Spleen (tissue), 11 donors: Measurements from ENCODE around the gene SYNM. TPM values are rescaled to one million over a fixed set of nuclear protein-coding genes. Genes with fewer than 3 reads are reported as not detected.

Source experiments
- DNase-seq: peaks from one replicate; pipeline ENCODE4 v3.0.0-alpha.2; 2020
- H3K27ac ChIP-seq, 8 donors: fragments of 200-600 bp; sonication (generic) in 7 of 8; 1 replicate in 4 of 8; 2 replicates in 4 of 8; pipeline versions ENCODE4 v1.5.0 to v1.8.0; 2016 to 2021; ENCODE audit warnings: inconsistent platforms in 4 of 8, mild to moderate bottlenecking in 4 of 8, moderate library complexity in 1 of 8
- H3K27me3 ChIP-seq, 7 donors: fragments of 200-600 bp; sonication (generic) in 6 of 7; replicated peaks in 1 of 7; 1 replicate in 4 of 7; 2 replicates in 3 of 7; pipeline versions ENCODE4 v1.5.0 to v1.8.0; 2016 to 2021; ENCODE audit warnings: inconsistent platforms in 3 of 7, mild to moderate bottlenecking in 1 of 7
- H3K36me3 ChIP-seq, 6 donors: fragments of 200-600 bp; sonication (generic) in 5 of 6; 1 replicate in 4 of 6; 2 replicates in 2 of 6; pipeline versions ENCODE4 v1.5.0 to v1.8.0; 2016 to 2021; ENCODE audit warnings: inconsistent platforms in 2 of 6
- H3K4me1 ChIP-seq, 6 donors: fragments of 200-600 bp; sonication (generic) in 5 of 6; 1 replicate in 3 of 6; 2 replicates in 3 of 6; pipeline versions ENCODE4 v1.5.0 to v1.8.0; 2016 to 2021; ENCODE audit warnings: inconsistent platforms in 3 of 6
- H3K4me3 ChIP-seq, 8 donors: fragments of 200-600 bp; sonication (generic) in 7 of 8; 1 replicate in 4 of 8; 2 replicates in 4 of 8; pipeline versions ENCODE4 v1.5.0 to v1.8.0; 2016 to 2021; ENCODE audit warnings: inconsistent platforms in 4 of 8, mild to moderate bottlenecking in 4 of 8, moderate library complexity in 2 of 8
- H3K9me3 ChIP-seq, 8 donors: fragments of 200-600 bp; sonication (generic) in 7 of 8; 1 replicate in 4 of 8; 2 replicates in 4 of 8; pipeline versions ENCODE4 v1.5.0 to v1.8.0; 2016 to 2021; ENCODE audit warnings: inconsistent platforms in 4 of 8
- CTCF ChIP-seq, 11 experiments: fragments of 200-600 bp in 7 of 11; fragments of 450-650 bp in 4 of 11; sonication (generic) in 4 of 11; IDR thresholded peaks in 8 of 11; conservative IDR thresholded peaks in 3 of 11; 1 replicate in 7 of 11; 2 replicates in 4 of 11; pipeline versions ENCODE4 v1.4.0 to v1.8.0; 2016 to 2021; ENCODE audit warnings: antibody characterized with exemption in 11 of 11, inconsistent platforms in 4 of 11, mild to moderate bottlenecking in 1 of 11
- POLR2A ChIP-seq, 3 donors: fragments of 450-650 bp; IDR thresholded peaks; one replicate each; pipeline ENCODE4 v1.5.1; 2017; ENCODE audit warnings: antibody characterized with exemption in 3 of 3, mild to moderate bottlenecking in 1 of 3
- POLR2AphosphoS5 ChIP-seq, 3 donors: sonication (generic); formaldehyde crosslinking; IDR thresholded peaks; one replicate each; pipeline ENCODE4 v1.5.1; 2017; ENCODE audit warnings: antibody characterized with exemption in 3 of 3
- WGBS, 5 donors: extraction: QIAGEN DNeasy Blood & Tissue Kit in 3 of 5; methylation state at CpG; one replicate each; pipeline versions ENCODE4 v1.1.5 to v1.1.7; 2013 to 2018; 5-methylcytosine and 5-hydroxymethylcytosine counted together
- intact Hi-C: fragments of 100-400 bp; cut with DNase I; formaldehyde crosslinking; loops from one replicate; pipeline ENCODE4 v1.15.0; 2023; ENCODE audit warnings: low total_unique reads
- polyA plus RNA-seq, 3 donors: library from polyadenylated mRNA; stranded (reverse); fragments of 200-250 nt; gene quantifications; one replicate each; pipeline ENCODE4 v1.2.1, GENCODE V29; 2013
- total RNA-seq, 7 donors: library from RNA; depleted of rRNA in 3 of 7; stranded (reverse); fragments of >200 nt in 3 of 7; fragmentation: NEBNext Ultra II Directional in 4 of 7; extraction: Animal tissue kit (Norgen Biotek cat#: 25700) in 4 of 7; gene quantifications; one replicate each; pipeline versions ENCODE4 v1.1.0 to v1.2.1, GENCODE V29; 2016 to 2021
- donor health status: healthy with polysubstance abuse.
- donor health status: DM: no; HTN: no; CAD: no; lungs with moderate emphysema.
- donor health status: DM: no; HTN: no; CAD: no.
- donor health status: Bipolar disorder and iron deficiency.
- donor health status: healthy.
- donor health status: DM: no; HTN: no; CAD: no.
- donor health status: DM: yes; HTN: yes; CAD: no.

Gene SYNM
- total and polyA plus RNA-seq, 10 donors, result 3.3 to 10.7 (median 4.1) TPM

- Histone ChIP-seq H3K27me3 (no peaks in the 10 kb centered on the region), H3K4me1 (no peaks in the 10 kb centered on the region), H3K9me3 (no peaks in the 10 kb centered on the region), H3K4me3 (no peak overlapping the region), H3K27ac (no peak overlapping the region), H3K36me3 (peaks cover 0 to 34% (median 5%) of the 10 kb centered on the region in 6 donors)
- TF ChIP-seq CTCF (IDR thresholded peaks at IDR 0.05 in 8 of 11, conservative IDR thresholded peaks at IDR 0.05 in 3 of 11) (no peak), POLR2AphosphoS5 (IDR thresholded peaks at IDR 0.05) (no peak), POLR2A (IDR thresholded peaks at IDR 0.05) (no peak)
- DNase-seq, result no peak
- WGBS, 5 donors, result 96 to 99% (median 97%) methylated on average over 4 of the region's 4 CpGs
- intact Hi-C loops, result no loop called here
These were observed 35.7 kb downstream of the SYNM start for GRCh38 chr15:99140590-99140989.

DNA sequence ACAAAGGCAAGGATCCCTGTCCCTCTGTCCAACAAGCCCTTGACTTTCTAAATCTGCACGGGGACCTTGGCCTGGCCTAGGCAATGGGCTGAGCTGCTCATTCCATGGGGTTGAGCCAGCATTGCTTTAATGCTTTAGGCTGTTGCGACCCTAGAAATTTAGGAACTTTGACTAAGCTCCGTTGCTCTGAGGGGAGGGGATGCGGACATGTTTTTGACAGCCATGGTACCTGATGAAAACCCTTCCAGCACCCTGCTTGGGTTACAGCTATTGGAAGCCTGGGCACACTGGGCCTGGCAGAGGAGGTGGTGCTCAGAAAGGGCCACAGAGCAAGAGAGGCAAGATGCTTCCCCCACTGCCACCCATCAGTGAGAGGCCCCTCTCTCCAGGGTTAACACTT, 37.1 kb downstream of the SYNM start:
- Histone ChIP-seq H3K9me3 (no peaks in the 10 kb centered on the region), H3K4me1 (no peaks in the 10 kb centered on the region), H3K4me3 (no peak overlapping the region), H3K36me3 (peaks cover 0 to 25% (median 4%) of the 10 kb centered on the region in 6 donors), H3K27me3 (no peaks in the 10 kb centered on the region), H3K27ac (no peak overlapping the region)
- intact Hi-C loops, result no loop called here
- TF ChIP-seq POLR2A (IDR thresholded peaks at IDR 0.05), result no peak
- no peak for TF ChIP-seq POLR2AphosphoS5 (IDR thresholded peaks at IDR 0.05)
- no peak for TF ChIP-seq CTCF (IDR thresholded peaks at IDR 0.05 in 8 of 11, conservative IDR thresholded peaks at IDR 0.05 in 3 of 11)
- WGBS, 5 donors, result 81 to 94% (median 88%) methylated on average over 4 of the region's 4 CpGs
- DNase-seq, result no peak

DNA sequence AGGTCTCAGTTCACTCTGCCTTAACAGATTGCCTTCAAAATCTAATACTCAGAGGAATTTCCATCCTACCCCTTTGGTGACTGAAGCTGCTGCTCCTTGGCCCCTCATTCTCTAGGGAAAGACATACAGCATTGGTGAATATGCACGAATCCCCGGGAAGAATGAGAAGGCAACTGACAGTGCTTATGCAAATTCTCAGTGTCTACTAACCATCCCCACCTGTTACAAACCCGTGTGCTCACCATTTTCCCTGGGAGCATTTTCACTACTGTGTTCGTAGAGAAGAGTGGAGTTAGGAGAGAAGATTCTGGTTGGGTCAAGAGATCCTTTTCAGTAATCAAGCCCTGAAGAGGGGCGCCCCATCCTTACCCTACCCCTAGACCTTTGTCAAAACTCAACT, 37.7 kb downstream of the SYNM start:
- WGBS, 5 donors, result 81 to 90% (median 85%) methylated on average over 5 of the region's 5 CpGs
- Histone ChIP-seq H3K4me1 (no peaks in the 10 kb centered on the region), H3K4me3 (no peak overlapping the region), H3K27ac (no peak overlapping the region), H3K36me3 (peaks cover 0 to 18% (median 0%) of the 10 kb centered on the region in 6 donors), H3K9me3 (no peaks in the 10 kb centered on the region), H3K27me3 (no peaks in the 10 kb centered on the region)
- TF ChIP-seq POLR2A (IDR thresholded peaks at IDR 0.05) (no peak), POLR2AphosphoS5 (IDR thresholded peaks at IDR 0.05) (no peak), CTCF (IDR thresholded peaks at IDR 0.05 in 8 of 11, conservative IDR thresholded peaks at IDR 0.05 in 3 of 11) (no peak)
- intact Hi-C loops, result no loop called here
- DNase-seq, result no peak

DNA sequence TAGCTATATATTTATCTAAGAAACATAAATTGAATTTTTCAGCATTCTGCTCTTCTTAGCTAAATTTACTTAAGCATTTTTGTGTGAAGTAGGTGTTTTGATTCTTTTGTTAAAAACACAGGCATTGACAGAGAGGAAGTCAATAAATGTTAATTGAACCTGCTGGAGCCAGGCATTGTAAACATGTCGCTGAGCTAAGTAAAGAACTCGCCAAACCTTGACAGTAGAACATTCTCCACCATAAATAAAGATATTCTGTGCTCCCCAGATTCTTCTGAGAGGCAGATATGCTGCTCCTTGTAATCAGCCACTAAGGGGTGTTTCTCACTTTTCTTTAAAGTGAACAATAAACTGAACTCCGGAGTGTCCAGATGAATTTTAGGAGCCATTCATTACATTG, 38.4 kb downstream of the SYNM start:
- TF ChIP-seq CTCF (IDR thresholded peaks at IDR 0.05 in 8 of 11, conservative IDR thresholded peaks at IDR 0.05 in 3 of 11), result no peak
- TF ChIP-seq POLR2AphosphoS5 (IDR thresholded peaks at IDR 0.05), result no peak
- no peak for TF ChIP-seq POLR2A (IDR thresholded peaks at IDR 0.05)
- intact Hi-C loops, result no loop called here
- no peak for DNase-seq
- Histone ChIP-seq H3K9me3 (no peaks in the 10 kb centered on the region), H3K4me1 (no peaks in the 10 kb centered on the region), H3K4me3 (no peak overlapping the region), H3K27ac (no peak overlapping the region), H3K36me3 (peaks cover 0 to 16% (median 0%) of the 10 kb centered on the region in 6 donors), H3K27me3 (no peaks in the 10 kb centered on the region)
- 78 to 89% (median 86%) methylated on average over 3 of the region's 3 CpGs for WGBS, 5 donors
